Kidney capillary endothelial cell (primary cell): ENCODE data around the gene PHACTR3.

ENCODE experiments used
- DNase-seq: peaks from one replicate; pipeline ENCODE4 v3.0.0-alpha.2; 2018; ENCODE audit warnings: low spot score

PHACTR3 gene

DNA sequence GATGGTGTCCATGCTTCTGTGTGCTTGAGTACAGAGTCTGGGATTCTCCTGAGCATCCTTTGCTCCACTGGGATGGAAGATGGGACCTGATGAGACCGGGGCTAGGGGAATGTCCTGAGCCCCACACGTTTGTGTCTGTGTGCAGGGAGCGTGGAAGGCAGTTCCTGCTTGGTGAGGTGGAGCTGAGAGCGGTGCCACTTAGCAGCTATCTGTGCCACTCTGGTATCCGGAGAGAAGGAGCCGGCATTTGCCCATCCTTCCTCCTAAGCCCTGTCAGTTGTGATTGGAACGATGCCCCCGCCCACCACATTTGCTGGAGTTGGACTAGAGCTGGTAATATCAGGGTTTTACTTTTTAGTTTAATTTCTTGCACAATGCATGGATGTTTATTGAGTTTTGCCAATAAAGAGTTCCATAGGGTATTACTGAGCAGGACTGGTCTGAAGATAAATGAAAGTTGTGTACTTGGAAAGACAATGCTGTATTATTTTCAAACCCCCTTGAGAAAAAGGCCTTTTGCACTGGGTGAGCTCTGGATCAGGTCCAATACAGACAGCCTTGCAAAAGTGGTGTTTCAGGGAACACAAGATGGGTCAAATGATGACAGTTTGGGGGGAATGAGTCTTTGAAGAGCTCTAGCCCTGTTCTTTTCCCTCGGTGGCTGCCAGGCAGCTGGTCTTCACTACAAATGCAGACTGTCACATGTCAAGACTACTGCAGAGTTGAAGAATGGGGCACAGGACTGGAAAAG, 198.3 kb downstream of the PHACTR3 start:
- no peak for DNase-seq

- no peak for DNase-seq
Observed at GRCh38 chr20:59804347-59804746, 200.0 kb downstream of the PHACTR3 start.

DNA sequence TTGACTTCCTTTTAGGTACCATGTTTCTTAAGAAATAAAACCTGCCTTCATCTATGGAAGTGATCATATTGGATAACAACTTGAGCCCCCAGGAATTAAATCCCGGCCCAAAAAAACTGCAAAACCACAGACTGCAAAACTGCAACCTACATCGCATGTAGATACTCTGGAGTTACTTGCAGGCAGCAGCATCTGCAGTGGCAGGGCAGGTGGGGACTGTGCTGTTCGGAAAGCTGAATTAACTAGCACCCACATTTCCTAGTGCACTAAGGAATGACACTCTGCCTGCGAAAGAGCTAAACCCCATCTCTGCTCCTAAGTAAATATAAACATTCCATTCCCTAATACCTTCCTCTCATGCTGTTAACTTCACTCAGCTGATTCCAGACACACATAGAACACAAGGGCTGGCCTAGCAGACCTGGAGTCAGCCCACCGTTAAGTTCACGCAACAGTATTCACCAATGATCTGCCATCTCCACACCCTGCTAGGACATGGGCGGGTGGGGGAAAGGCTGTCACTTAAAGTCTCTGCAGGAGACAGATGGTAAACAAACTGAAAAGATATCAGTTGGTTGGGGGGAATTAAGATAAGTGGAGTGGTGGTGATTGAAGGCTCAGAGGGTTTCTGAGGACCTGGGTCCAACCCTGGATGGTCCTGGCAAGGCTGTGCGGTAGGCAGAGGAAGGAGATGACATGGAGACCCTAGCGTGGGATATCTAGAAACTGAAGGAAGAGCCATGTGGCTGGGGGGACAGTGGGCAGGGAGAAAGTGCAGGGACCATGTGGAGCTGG, 200.7 kb downstream of the PHACTR3 start:
- no peak for DNase-seq

- DNase-seq = no peak
Observed at GRCh38 chr20:59805786-59806577, 201.6 kb downstream of the PHACTR3 start.

- DNase-seq = no peak
Observed at GRCh38 chr20:59806578-59806975, 202.2 kb downstream of the PHACTR3 start.

DNA sequence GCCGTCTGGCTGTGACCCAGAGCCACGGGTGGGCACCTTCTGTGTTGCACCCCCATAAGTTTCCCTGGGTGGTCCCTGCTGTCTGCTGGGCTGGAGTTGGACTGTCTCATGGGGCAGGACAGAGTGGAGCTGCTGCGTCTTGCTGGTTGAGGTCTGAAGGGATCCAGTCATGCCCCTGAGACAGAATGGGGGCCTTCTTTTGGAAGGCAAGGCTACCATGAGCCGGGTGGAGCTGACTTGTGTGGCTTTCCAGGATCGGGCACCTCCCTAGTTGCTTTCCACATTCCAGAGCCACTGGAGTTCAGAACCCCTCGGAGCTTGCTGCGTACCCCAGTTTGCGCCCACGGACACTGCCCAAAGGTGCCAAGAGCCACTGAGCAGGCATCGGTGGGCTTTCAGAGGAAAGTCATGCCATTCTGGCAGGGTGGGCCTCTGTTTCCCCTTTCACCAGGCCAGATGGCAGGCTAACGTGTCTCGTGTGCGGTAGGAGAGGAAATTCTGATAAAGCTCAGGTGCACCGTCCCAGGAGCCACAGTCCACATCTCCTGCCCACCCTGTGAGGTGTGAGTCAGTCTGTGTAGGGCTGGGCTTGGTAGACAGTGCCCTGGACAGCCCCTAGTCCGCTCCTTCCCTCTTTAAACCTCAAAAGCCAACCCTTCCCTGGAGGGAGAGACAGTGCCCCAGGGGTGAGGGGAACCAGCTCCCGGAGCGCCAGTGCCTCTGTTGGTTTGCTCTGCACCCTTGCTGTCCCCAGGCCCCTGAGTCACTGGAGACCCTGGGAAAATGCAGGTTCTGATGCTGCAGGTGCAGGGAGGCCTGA, 203.8 kb downstream of the PHACTR3 start:
- DNase-seq = no peak

GRCh38 chr20:59808729-59809381, 204.5 kb downstream of the PHACTR3 start:
- DNase-seq = no peak

DNA sequence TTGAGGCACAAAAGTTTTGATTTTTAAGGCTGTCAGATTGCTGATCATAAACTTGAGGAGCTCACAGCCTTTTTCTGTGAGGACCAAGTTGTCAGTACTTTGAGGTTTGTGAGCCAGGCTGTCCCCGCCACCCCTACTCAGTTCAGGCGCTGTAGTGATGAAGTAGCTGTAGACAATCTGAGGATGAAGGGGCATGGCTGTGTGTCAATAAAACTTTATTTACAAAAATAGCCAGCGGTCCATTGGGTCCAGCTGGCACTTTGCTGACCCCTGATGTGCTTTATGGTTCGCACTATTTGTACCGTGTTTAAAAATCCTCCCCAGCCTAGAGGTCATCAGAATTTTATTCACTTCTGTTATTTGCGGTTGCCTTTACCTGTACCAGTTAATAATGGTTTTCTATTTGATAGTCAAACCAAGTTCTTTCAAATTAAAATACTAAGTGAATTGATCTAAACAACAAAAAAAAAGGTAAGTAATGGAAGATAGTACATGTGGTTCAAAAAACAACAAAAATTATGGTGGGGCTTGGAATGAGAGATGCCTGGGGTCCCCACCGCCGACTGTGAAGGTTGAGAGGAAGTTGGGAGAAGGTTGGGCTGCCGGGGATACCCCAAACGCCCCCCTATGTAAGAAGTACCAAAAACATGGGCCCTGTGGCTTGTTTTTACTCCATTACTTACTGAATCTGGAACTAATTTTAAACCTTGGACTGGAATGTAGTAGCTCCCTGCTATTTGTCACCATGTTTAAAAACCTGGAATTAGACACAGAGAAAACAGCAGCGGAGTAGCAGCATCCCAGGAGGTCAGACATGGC, 205.5 kb downstream of the PHACTR3 start:
- DNase-seq = no peak

- DNase-seq = no peak
Observed at GRCh38 chr20:59810449-59811187, 206.3 kb downstream of the PHACTR3 start.

- no peak for DNase-seq
Observed at GRCh38 chr20:59811681-59812171, 207.4 kb downstream of the PHACTR3 start.

DNA sequence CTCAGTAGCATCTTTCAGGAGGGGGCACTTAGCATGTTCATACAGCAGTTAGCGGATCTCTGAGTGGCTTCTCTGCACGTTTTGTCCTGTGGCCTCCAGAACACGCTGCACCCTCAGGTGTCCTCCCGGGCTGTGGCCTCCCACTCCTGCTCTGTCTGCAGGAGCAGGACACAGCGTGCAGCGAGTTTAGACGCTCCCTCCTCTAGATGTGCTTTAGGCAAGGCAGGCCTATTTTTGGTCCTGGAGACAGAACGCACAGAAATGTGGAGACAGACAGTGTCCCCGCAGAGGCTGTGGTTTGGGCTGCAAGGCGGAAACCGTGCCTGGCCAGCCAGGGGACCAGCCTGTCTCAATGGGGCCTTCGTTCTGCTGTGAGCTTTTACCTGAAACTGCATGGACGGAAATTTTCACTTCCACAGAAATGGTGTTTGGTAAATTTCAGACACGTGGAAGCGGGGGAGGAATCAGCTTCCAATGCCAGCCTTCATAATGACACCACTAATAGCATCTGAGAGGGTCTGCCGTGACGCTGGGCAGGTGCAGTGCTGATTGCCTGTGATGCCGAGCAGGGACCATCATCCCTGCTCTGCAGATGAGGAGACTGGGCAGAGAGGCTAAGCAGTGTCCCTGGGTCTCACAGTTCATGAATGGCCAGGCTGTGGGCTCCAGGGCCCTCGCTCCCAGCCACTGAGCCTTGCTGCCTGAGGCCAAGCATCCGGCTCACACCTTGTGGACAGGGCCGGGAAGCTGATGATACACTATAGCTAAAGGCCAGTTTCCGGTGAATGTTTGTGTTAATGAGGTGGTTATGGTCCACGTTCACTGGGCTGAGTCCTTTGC, 208.2 kb downstream of the PHACTR3 start:
- no peak for DNase-seq

- DNase-seq = no peak
Observed at GRCh38 chr20:59813126-59813947, 209.0 kb downstream of the PHACTR3 start.

DNA sequence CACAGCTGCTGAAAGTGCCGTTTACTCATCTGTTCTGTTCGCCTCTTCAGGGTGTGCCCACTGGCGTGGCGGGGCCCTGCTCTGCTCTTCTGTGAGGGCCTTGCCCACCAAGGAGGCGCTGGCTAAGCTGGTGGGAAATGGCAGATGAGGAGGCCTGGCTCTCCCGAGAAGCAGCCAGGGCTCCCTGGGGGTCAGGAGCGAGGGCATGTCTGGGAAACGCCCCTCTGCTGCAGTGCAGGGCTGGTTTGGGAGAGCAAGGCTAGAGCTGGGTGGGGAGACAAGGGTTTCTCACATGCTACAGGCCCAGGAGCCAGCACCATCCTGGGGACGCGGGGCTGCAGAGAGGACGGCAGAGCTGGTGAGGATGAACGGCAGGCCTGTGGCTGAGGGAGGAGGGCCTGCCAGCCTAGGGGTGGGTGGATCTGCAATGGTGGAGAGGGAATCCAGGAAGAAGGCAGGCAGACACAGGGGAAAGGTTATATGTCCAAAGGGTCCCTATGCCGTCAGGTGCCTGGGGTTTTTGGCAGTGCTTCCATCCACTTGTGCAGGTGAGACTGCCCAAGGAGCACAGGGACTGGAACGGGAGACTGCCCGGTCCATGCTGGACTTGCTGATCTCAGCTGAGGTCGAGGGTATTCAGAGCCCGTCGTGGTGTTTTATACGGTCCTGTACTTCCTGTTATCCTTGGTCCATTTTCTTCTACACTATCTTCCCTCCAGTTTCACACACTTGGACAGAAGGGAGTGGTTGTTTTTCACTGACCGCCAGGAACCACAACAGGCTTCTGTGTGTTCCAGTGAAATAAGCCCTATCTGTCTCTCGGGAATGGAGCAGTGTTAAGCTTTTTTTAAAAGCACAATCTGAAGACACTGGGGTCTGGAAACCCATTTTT, 209.9 kb downstream of the PHACTR3 start:
- no peak for DNase-seq

DNA sequence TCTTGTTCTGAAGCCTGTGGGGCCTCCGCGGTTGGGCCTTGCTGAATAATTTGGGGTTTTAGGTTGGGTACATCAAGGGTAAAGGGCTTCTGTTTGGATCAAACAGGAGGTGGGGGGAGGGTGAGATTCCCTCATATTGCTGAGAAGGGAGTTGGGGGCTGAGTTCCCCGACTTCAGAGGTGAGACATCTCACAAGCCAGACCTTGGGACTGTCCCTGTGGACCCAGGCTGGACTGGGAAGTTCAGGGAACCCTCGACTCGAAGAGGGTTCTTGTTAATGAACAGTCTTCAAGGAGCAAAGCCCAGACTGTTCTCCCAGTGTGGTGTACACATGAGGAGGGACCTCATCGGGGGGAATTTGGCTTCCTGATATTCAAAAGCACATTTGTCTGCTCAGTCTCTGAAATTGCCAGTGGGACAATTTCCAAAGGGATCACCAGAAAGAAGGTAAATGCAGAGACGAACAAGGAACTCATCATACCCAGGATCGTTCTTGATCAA, 210.6 kb downstream of the PHACTR3 start:
- no peak for DNase-seq

- no peak for DNase-seq
Observed at GRCh38 chr20:59816146-59816738, 211.9 kb downstream of the PHACTR3 start.

- no peak for DNase-seq
Observed at GRCh38 chr20:59817406-59817805, 213.1 kb downstream of the PHACTR3 start.
